MM.1S (cell line): ENCODE measurements around the gene MAML3.

Source experiments
- CTCF ChIP-seq: fragments of 300-600 bp; sonication (generic); IDR thresholded peaks from 2 replicates; pipeline ENCODE4 v1.5.1; 2016; ENCODE audit warnings: antibody characterized with exemption, low read length, mixed read lengths
- EZH2 ChIP-seq: fragments of 300-600 bp; sonication (generic); optimal IDR thresholded peaks from 2 replicates; pipeline ENCODE3; 2017; ENCODE audit warnings: low read depth, mild to moderate bottlenecking, antibody characterized with exemption, low read length, mixed read lengths
- EZH2phosphoT487 ChIP-seq: fragments of 300-600 bp; sonication (generic); IDR thresholded peaks from 2 replicates; pipeline ENCODE4 v1.6.1; 2018; ENCODE audit warnings: antibody characterized with exemption, low read length

GRCh38 chr4:139719381-139720101 is 434.4 kb downstream of the MAML3 start:
- no peak for TF ChIP-seq CTCF
- no peak for TF ChIP-seq EZH2
- no peak for TF ChIP-seq EZH2phosphoT487
